Measurements from ENCODE around the gene DHPS. TPM values are rescaled to one million over a fixed set of nuclear protein-coding genes. Genes with fewer than 3 reads are reported as not detected.
"Not testable (repeated sequence)": the region's sequence is repeated elsewhere in the genome, so short reads cannot be mapped to it uniquely, and the experiment has no call there.

DHPS gene
- total and polyA plus RNA-seq, 9 donors: 63.7 to 147 (median 89.7) TPM

- H3K9me3 ChIP-seq: no peaks in the 10 kb centered on the region
- intact Hi-C loops (cut with DNase I): no loop called here
- no peaks in the 10 kb centered on the region for H3K4me1 ChIP-seq (ENCODE audit: insufficient read depth)
- no peak overlapping the region for H3K27ac ChIP-seq
- no peaks in the 10 kb centered on the region for H3K36me3 ChIP-seq
- no peak for DNase-seq
- no peak overlapping the region for H3K4me3 ChIP-seq
- no peaks in the 10 kb centered on the region for H3K27me3 ChIP-seq
- WGBS, 3 donors: 86 to 91% (median 89%) methylated on average over 12 of the region's 12 CpGs
- no peak for TF ChIP-seq EP300 (IDR thresholded peaks at IDR 0.05)
Observed at GRCh38 chr19:12689012-12689411, 7.3 kb upstream of the DHPS start.

GRCh38 chr19:12687496-12688196, 6.0 kb upstream of the DHPS start, which contains the start of gene GNG14:
TSS of gene GNG14 (plus strand) at chr19:12687998. CDS start at chr19:12688049, 51 bp downstream.
- no peaks in the 10 kb centered on the region for H3K4me1 ChIP-seq (ENCODE audit: insufficient read depth)
- no peak within 1 kb of the TSS for H3K27ac ChIP-seq
- WGBS, 3 donors: 74 to 89% (median 80%) methylated on average over 9 of the region's 9 CpGs
- H3K27me3 ChIP-seq: no peaks in the 10 kb centered on the region
- intact Hi-C loops (cut with DNase I): no loop called here
- DNase-seq: no peak
- no peak for TF ChIP-seq CTCF (IDR thresholded peaks at IDR 0.05)
- no peak for TF ChIP-seq POLR2A (IDR thresholded peaks at IDR 0.05)
- no peak for TF ChIP-seq EP300 (IDR thresholded peaks at IDR 0.05)
- no peaks in the 10 kb centered on the region for H3K36me3 ChIP-seq
- H3K9me3 ChIP-seq: no peaks in the 10 kb centered on the region
- H3K4me3 ChIP-seq: no peak within 1 kb of the TSS

GRCh38 chr19:12685831-12686230, 4.2 kb upstream of the DHPS start:
- Histone ChIP-seq H3K9me3 (no peaks in the 10 kb centered on the region), H3K36me3 (no peaks in the 10 kb centered on the region), H3K4me3 (no peak overlapping the region), H3K27me3 (no peaks in the 10 kb centered on the region), H3K27ac (no peak overlapping the region), H3K4me1 (ENCODE audit: insufficient read depth) (no peaks in the 10 kb centered on the region)
- 70 to 76% (median 74%) methylated on average over 3 of the region's 3 CpGs for WGBS, 3 donors
- no peak for TF ChIP-seq POLR2A (IDR thresholded peaks at IDR 0.05)
- no peak for TF ChIP-seq CTCF (IDR thresholded peaks at IDR 0.05)
- no peak for TF ChIP-seq EP300 (IDR thresholded peaks at IDR 0.05)
- intact Hi-C loops (cut with DNase I): no loop called here
- DNase-seq: no peak

GRCh38 chr19:12680034-12680433, 1.6 kb downstream of the DHPS start:
- 78 to 89% (median 82%) methylated on average over 9 of the region's 9 CpGs for WGBS, 3 donors
- no peak for TF ChIP-seq POLR2A (IDR thresholded peaks at IDR 0.05)
- TF ChIP-seq EP300 (IDR thresholded peaks at IDR 0.05): no peak
- TF ChIP-seq CTCF (IDR thresholded peaks at IDR 0.05): no peak

GRCh38 chr19:12678039-12678438, 3.6 kb downstream of the DHPS start:
- intact Hi-C loops (cut with DNase I): loop anchor here in 1 of 4 donors (10.0 kb wide), 1 partner anchor 103 kb away; no protein-coding TSS in a partner anchor
- WGBS, 3 donors: 91 to 94% (median 93%) methylated on average over 5 of the region's 5 CpGs
- not testable (repeated sequence) for H3K4me1 ChIP-seq (ENCODE audit: insufficient read depth); H3K27me3 ChIP-seq; H3K27ac ChIP-seq; H3K9me3 ChIP-seq; H3K36me3 ChIP-seq; H3K4me3 ChIP-seq; DNase-seq

More at GRCh38 chr19:12680034-12680433, 1.6 kb downstream of the DHPS start:
- H3K27me3 ChIP-seq: no peaks in the 10 kb centered on the region
- no peak overlapping the region for H3K27ac ChIP-seq
- H3K36me3 ChIP-seq: no peaks in the 10 kb centered on the region
- H3K4me1 ChIP-seq (ENCODE audit: insufficient read depth): no peaks in the 10 kb centered on the region
- no peak overlapping the region for H3K4me3 ChIP-seq
- DNase-seq: peak in 1 of 5 donors; percentile 22
- intact Hi-C loops (cut with DNase I): no loop called here
- no peaks in the 10 kb centered on the region for H3K9me3 ChIP-seq
